Measurements from ENCODE around the gene CYB561.

CYB561 gene

GRCh38 chr17:63445954-63446752, at the start of gene CYB561:
CYB561 (minus strand) TSS chr17:63446306; CDS start chr17:63437547, 8,759 bp downstream.
- peak within 1 kb of the TSS; percentile 41 for H3K27ac ChIP-seq (ENCODE audit: low read length)
- no peaks in the 10 kb centered on the region for H3K36me3 ChIP-seq (ENCODE audit: control insufficient read depth in 2 of 2, insufficient read depth in 2 of 2, low read length in 2 of 2)
- H3K4me3 ChIP-seq (ENCODE audit: low read length in 2 of 2), result peak within 1 kb of the TSS; percentile 48 to 73
- peaks cover 17% of the 10 kb centered on the region for H3K4me1 ChIP-seq (ENCODE audit: control insufficient read depth, insufficient read depth, low read length)
- H3K27me3 ChIP-seq (ENCODE audit: control insufficient read depth in 1 of 2, insufficient read depth in 2 of 2, low read length in 2 of 2), result peaks cover 0 to 3% of the 10 kb centered on the region in 2 donors
- H3K9ac ChIP-seq (ENCODE audit: low read length in 2 of 2), result peak within 1 kb of the TSS; percentile 61 to 68
- H3K9me3 ChIP-seq (ENCODE audit: control insufficient read depth in 2 of 2, low read length in 2 of 2), result no peaks in the 10 kb centered on the region

GRCh38 chr17:63495491-63495890, 49.4 kb upstream of the CYB561 start:
- H3K9ac ChIP-seq (ENCODE audit: low read length in 2 of 2), result no peak overlapping the region
- peaks cover 2 to 5% of the 10 kb centered on the region in 2 donors for H3K27me3 ChIP-seq (ENCODE audit: control insufficient read depth in 1 of 2, insufficient read depth in 2 of 2, low read length in 2 of 2)
- H3K36me3 ChIP-seq (ENCODE audit: control insufficient read depth in 2 of 2, insufficient read depth in 2 of 2, low read length in 2 of 2), result no peaks in the 10 kb centered on the region
- H3K4me1 ChIP-seq (ENCODE audit: control insufficient read depth, insufficient read depth, low read length), result no peaks in the 10 kb centered on the region
- H3K4me3 ChIP-seq (ENCODE audit: low read length in 2 of 2), result no peak overlapping the region
- H3K9me3 ChIP-seq (ENCODE audit: control insufficient read depth in 2 of 2, low read length in 2 of 2), result no peaks in the 10 kb centered on the region
- no peak overlapping the region for H3K27ac ChIP-seq (ENCODE audit: low read length)

- H3K27me3 ChIP-seq (ENCODE audit: control insufficient read depth in 1 of 2, insufficient read depth in 2 of 2, low read length in 2 of 2), result peaks cover 0 to 8% of the 10 kb centered on the region in 2 donors
- no peaks in the 10 kb centered on the region for H3K4me1 ChIP-seq (ENCODE audit: control insufficient read depth, insufficient read depth, low read length)
- H3K9ac ChIP-seq (ENCODE audit: low read length in 2 of 2), result no peak overlapping the region
- no peaks in the 10 kb centered on the region for H3K9me3 ChIP-seq (ENCODE audit: control insufficient read depth in 2 of 2, low read length in 2 of 2)
- H3K4me3 ChIP-seq (ENCODE audit: low read length in 2 of 2), result no peak overlapping the region
- H3K27ac ChIP-seq (ENCODE audit: low read length), result no peak overlapping the region
- H3K36me3 ChIP-seq (ENCODE audit: control insufficient read depth in 2 of 2, insufficient read depth in 2 of 2, low read length in 2 of 2), result no peaks in the 10 kb centered on the region
Measured at GRCh38 chr17:63494300-63494928, 48.3 kb upstream of the CYB561 start.

GRCh38 chr17:63493411-63493810, 47.3 kb upstream of the CYB561 start:
- no peak overlapping the region for H3K4me3 ChIP-seq (ENCODE audit: low read length in 2 of 2)
- H3K4me1 ChIP-seq (ENCODE audit: control insufficient read depth, insufficient read depth, low read length), result no peaks in the 10 kb centered on the region
- H3K9ac ChIP-seq (ENCODE audit: low read length in 2 of 2), result no peak overlapping the region
- H3K9me3 ChIP-seq (ENCODE audit: control insufficient read depth in 2 of 2, low read length in 2 of 2), result no peaks in the 10 kb centered on the region
- H3K27me3 ChIP-seq (ENCODE audit: control insufficient read depth in 1 of 2, insufficient read depth in 2 of 2, low read length in 2 of 2), result peaks cover 0 to 8% of the 10 kb centered on the region in 2 donors
- H3K36me3 ChIP-seq (ENCODE audit: control insufficient read depth in 2 of 2, insufficient read depth in 2 of 2, low read length in 2 of 2), result no peaks in the 10 kb centered on the region
- H3K27ac ChIP-seq (ENCODE audit: low read length), result no peak overlapping the region

GRCh38 chr17:63492940-63493339, 46.8 kb upstream of the CYB561 start:
- H3K9ac ChIP-seq (ENCODE audit: low read length in 2 of 2), result no peak overlapping the region
- H3K27ac ChIP-seq (ENCODE audit: low read length), result no peak overlapping the region
- H3K36me3 ChIP-seq (ENCODE audit: control insufficient read depth in 2 of 2, insufficient read depth in 2 of 2, low read length in 2 of 2), result no peaks in the 10 kb centered on the region
- H3K27me3 ChIP-seq (ENCODE audit: control insufficient read depth in 1 of 2, insufficient read depth in 2 of 2, low read length in 2 of 2), result peaks cover 0 to 8% of the 10 kb centered on the region in 2 donors
- no peak overlapping the region for H3K4me3 ChIP-seq (ENCODE audit: low read length in 2 of 2)
- no peaks in the 10 kb centered on the region for H3K4me1 ChIP-seq (ENCODE audit: control insufficient read depth, insufficient read depth, low read length)
- H3K9me3 ChIP-seq (ENCODE audit: control insufficient read depth in 2 of 2, low read length in 2 of 2), result no peaks in the 10 kb centered on the region

- H3K27me3 ChIP-seq (ENCODE audit: control insufficient read depth in 1 of 2, insufficient read depth in 2 of 2, low read length in 2 of 2), result peaks cover 0 to 8% of the 10 kb centered on the region in 2 donors
- H3K36me3 ChIP-seq (ENCODE audit: control insufficient read depth in 2 of 2, insufficient read depth in 2 of 2, low read length in 2 of 2), result no peaks in the 10 kb centered on the region
- no peaks in the 10 kb centered on the region for H3K4me1 ChIP-seq (ENCODE audit: control insufficient read depth, insufficient read depth, low read length)
- H3K9me3 ChIP-seq (ENCODE audit: control insufficient read depth in 2 of 2, low read length in 2 of 2), result no peaks in the 10 kb centered on the region
- H3K9ac ChIP-seq (ENCODE audit: low read length in 2 of 2), result no peak overlapping the region
- H3K27ac ChIP-seq (ENCODE audit: low read length), result no peak overlapping the region
- H3K4me3 ChIP-seq (ENCODE audit: low read length in 2 of 2), result no peak overlapping the region
Measured at GRCh38 chr17:63491977-63492618, 46.0 kb upstream of the CYB561 start.

- Histone ChIP-seq H3K4me3 (ENCODE audit: low read length in 2 of 2) (no peak overlapping the region), H3K27me3 (ENCODE audit: control insufficient read depth in 1 of 2, insufficient read depth in 2 of 2, low read length in 2 of 2) (peaks cover 0 to 8% of the 10 kb centered on the region in 2 donors), H3K36me3 (ENCODE audit: control insufficient read depth in 2 of 2, insufficient read depth in 2 of 2, low read length in 2 of 2) (no peaks in the 10 kb centered on the region), H3K9me3 (ENCODE audit: control insufficient read depth in 2 of 2, low read length in 2 of 2) (no peaks in the 10 kb centered on the region), H3K4me1 (ENCODE audit: control insufficient read depth, insufficient read depth, low read length) (no peaks in the 10 kb centered on the region), H3K27ac (ENCODE audit: low read length) (no peak overlapping the region), H3K9ac (ENCODE audit: low read length in 2 of 2) (no peak overlapping the region)
Measured at GRCh38 chr17:63491413-63491812, 45.3 kb upstream of the CYB561 start.

GRCh38 chr17:63490858-63491400, 44.8 kb upstream of the CYB561 start:
- Histone ChIP-seq H3K27ac (ENCODE audit: low read length) (no peak overlapping the region), H3K4me3 (ENCODE audit: low read length in 2 of 2) (no peak overlapping the region), H3K27me3 (ENCODE audit: control insufficient read depth in 1 of 2, insufficient read depth in 2 of 2, low read length in 2 of 2) (peaks cover 0 to 8% of the 10 kb centered on the region in 2 donors), H3K4me1 (ENCODE audit: control insufficient read depth, insufficient read depth, low read length) (no peaks in the 10 kb centered on the region), H3K9ac (ENCODE audit: low read length in 2 of 2) (no peak overlapping the region), H3K9me3 (ENCODE audit: control insufficient read depth in 2 of 2, low read length in 2 of 2) (no peaks in the 10 kb centered on the region), H3K36me3 (ENCODE audit: control insufficient read depth in 2 of 2, insufficient read depth in 2 of 2, low read length in 2 of 2) (no peaks in the 10 kb centered on the region)

- Histone ChIP-seq H3K9me3 (ENCODE audit: control insufficient read depth in 2 of 2, low read length in 2 of 2) (no peaks in the 10 kb centered on the region), H3K36me3 (ENCODE audit: control insufficient read depth in 2 of 2, insufficient read depth in 2 of 2, low read length in 2 of 2) (no peaks in the 10 kb centered on the region), H3K4me1 (ENCODE audit: control insufficient read depth, insufficient read depth, low read length) (no peaks in the 10 kb centered on the region), H3K27ac (ENCODE audit: low read length) (no peak overlapping the region), H3K27me3 (ENCODE audit: control insufficient read depth in 1 of 2, insufficient read depth in 2 of 2, low read length in 2 of 2) (peaks cover 0 to 8% of the 10 kb centered on the region in 2 donors), H3K4me3 (ENCODE audit: low read length in 2 of 2) (no peak overlapping the region), H3K9ac (ENCODE audit: low read length in 2 of 2) (no peak overlapping the region)
Measured at GRCh38 chr17:63490329-63490728, 44.2 kb upstream of the CYB561 start.

- peaks cover 0 to 8% of the 10 kb centered on the region in 2 donors for H3K27me3 ChIP-seq (ENCODE audit: control insufficient read depth in 1 of 2, insufficient read depth in 2 of 2, low read length in 2 of 2)
- no peak overlapping the region for H3K4me3 ChIP-seq (ENCODE audit: low read length in 2 of 2)
- H3K27ac ChIP-seq (ENCODE audit: low read length), result no peak overlapping the region
- H3K36me3 ChIP-seq (ENCODE audit: control insufficient read depth in 2 of 2, insufficient read depth in 2 of 2, low read length in 2 of 2), result no peaks in the 10 kb centered on the region
- H3K9me3 ChIP-seq (ENCODE audit: control insufficient read depth in 2 of 2, low read length in 2 of 2), result no peaks in the 10 kb centered on the region
- H3K9ac ChIP-seq (ENCODE audit: low read length in 2 of 2), result no peak overlapping the region
- H3K4me1 ChIP-seq (ENCODE audit: control insufficient read depth, insufficient read depth, low read length), result no peaks in the 10 kb centered on the region
Measured at GRCh38 chr17:63489291-63489690, 43.2 kb upstream of the CYB561 start.

Measured in stomach smooth muscle (tissue), 2 donors.